ENCODE data around the gene GLO1. TPM values are rescaled to one million over a fixed set of nuclear protein-coding genes. Genes with fewer than 3 reads are reported as not detected.
A peak's percentile ranks its signal among the peaks of the same experiment; 100 is the strongest.

GLO1 gene
- total RNA-seq (2014; rRNA removed; shearing (Covaris generic)): 240 and 259 TPM in 2 replicates

DNA sequence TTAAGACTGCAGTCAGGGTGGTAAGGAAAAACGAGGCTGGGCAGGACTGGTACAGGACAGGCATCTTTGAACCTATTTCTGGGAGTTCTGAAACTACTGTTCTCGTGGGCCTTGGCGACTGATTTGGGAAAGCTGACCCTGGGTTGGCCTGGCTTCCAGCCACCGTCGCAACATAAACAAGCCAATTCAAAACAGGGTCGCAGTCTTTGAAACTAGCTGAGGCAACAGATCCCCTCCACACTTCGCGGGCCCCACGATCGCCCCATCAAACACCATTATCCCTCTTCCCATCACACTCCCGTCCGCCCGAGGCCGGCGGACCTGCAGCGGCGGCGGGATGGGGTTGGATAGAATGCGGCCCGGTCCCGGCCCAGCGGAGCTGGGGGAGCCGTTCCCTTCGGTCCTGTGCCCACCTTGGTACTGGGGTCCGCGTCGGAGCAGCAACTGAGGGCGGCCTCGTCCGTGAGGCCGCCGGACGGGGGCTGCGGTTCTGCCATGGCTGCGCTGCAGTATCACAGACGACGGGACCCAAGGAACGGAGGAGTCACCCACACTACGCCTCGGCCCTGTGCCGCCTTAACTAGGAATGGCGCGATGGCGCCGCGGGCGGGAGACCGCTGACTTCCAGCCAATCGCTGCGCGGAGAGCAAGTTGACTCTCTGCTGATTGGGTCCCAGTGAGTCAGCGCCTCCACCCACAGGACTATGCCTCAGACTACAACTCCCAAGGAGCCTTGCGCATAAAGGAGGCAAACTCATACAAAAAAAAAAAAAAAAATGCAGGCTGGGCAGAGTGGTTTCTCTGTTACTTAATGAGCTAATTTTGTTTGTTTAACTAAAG lies at the start of gene GLO1:
GLO1 (minus strand) TSS at position 588 of the 840 bp plus-strand sequence; CDS start at position 497, 91 bp downstream.
- H3K4me3 ChIP-seq (ENCODE audit: insufficient read depth, low read depth, low read length): peak within 1 kb of the TSS; percentile 81
- DNase-seq: peak; percentile 97
- H3K27me3 ChIP-seq (ENCODE audit: control insufficient read depth, insufficient read depth, low read length): no peaks in the 10 kb centered on the region
- peaks cover 7% of the 10 kb centered on the region for H3K36me3 ChIP-seq (replicated peaks; ENCODE audit: control insufficient read depth, insufficient read depth, low read length)

DNA sequence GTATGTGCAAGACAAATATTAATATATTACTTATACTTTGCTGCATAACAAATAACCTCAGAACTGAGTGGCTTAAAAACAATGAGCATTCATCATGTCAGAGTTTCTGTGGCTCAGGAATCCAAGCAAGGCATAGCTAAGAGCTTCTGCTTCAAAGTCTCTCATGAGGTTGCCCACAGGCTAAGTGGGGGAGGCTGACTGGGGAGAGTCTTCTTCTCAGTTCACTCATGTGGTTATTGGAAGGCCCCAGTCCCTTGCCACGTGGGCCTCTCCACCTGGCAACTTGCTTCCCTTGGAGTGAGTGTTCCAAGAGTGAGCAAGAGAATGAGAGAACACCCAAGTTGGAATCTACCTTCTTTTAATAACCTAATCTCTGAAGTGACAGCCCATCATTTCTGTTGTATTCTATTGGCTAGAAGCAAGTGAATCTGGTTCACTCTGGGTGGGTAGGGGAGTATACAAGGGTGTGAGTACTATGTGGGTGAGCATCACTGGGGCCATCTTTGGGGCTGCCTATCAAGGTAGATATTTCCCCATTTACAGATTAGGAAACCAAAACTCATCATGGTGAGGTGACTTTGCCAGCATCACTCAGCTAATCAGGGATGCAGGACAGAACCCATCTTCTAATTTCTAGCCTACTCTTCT lies 48.1 kb upstream of the GLO1 start:
- Histone ChIP-seq H3K4me3 (ENCODE audit: insufficient read depth, low read depth, low read length) (no peak overlapping the region), H3K27me3 (ENCODE audit: control insufficient read depth, insufficient read depth, low read length) (no peaks in the 10 kb centered on the region), H3K36me3 (replicated peaks; ENCODE audit: control insufficient read depth, insufficient read depth, low read length) (no peaks in the 10 kb centered on the region)
- DNase-seq: no peak

DNA sequence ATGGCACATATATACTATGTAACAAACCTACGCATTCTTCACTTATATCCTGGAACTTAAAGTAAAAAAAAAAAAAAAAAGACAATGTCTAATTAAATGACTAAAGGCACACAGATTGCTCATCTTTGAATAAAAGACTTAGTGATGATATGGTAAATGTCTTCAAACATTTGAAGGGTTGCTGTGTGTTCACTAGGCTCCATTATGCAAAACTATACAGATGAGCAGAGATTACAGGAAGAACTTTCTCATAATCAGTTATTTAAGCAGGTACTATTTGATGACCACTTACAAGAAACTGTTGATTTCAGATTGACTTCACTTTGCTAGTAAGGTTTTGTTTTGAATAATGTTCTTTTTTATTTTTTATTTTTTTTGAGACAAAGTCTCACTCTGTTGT lies 46.5 kb upstream of the GLO1 start:
- no peaks in the 10 kb centered on the region for H3K36me3 ChIP-seq (replicated peaks; ENCODE audit: control insufficient read depth, insufficient read depth, low read length)

DNA sequence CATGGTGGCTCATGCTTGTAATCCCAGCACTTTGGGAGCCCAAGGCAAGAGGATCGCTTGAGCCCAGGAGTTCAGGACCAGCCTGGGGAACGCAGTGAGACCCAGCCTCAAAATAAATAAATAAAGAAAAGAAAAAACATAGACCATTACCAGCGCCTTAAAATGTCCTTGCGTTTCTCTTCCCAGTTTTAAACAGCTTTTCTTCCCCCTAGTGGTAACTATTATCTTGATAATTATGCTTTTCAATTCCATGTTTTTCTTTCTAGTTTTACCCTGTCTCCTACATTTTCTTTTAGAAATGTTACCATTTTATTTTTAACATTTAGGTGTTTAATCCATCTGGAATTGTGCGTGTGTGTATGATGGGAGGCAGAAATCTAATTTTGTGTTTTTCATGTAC lies 36.6 kb upstream of the GLO1 start:
- no peak for DNase-seq
- H3K4me3 ChIP-seq (ENCODE audit: insufficient read depth, low read depth, low read length): no peak overlapping the region
- H3K27me3 ChIP-seq (ENCODE audit: control insufficient read depth, insufficient read depth, low read length): no peaks in the 10 kb centered on the region
- H3K36me3 ChIP-seq (replicated peaks; ENCODE audit: control insufficient read depth, insufficient read depth, low read length): no peaks in the 10 kb centered on the region

More for the DNA sequence above, 46.5 kb upstream of the GLO1 start:
- DNase-seq: no peak
- no peak overlapping the region for H3K4me3 ChIP-seq (ENCODE audit: insufficient read depth, low read depth, low read length)
- H3K27me3 ChIP-seq (ENCODE audit: control insufficient read depth, insufficient read depth, low read length): no peaks in the 10 kb centered on the region

DNA sequence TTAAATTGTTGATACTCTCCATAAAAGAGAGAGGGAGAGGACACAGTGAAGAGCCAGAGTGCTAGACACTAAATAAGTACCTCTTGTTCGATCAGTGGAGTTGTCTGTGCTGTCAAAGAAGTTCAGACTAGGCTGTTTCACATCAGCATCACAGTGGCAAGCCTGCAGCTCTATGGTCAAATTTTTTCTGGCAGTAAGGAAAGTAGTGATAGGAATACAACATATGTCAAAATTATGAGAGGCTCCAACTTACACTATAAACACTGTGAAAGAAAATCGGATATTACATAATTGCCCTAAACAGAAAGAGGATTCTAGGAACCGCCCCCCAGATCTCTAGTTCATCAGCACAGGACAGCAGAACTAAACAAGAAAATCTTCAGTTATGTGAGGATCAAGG lies 35.3 kb upstream of the GLO1 start:
- Histone ChIP-seq H3K27me3 (ENCODE audit: control insufficient read depth, insufficient read depth, low read length) (no peaks in the 10 kb centered on the region), H3K36me3 (replicated peaks; ENCODE audit: control insufficient read depth, insufficient read depth, low read length) (no peaks in the 10 kb centered on the region), H3K4me3 (ENCODE audit: insufficient read depth, low read depth, low read length) (no peak overlapping the region)
- DNase-seq: no peak

DNA sequence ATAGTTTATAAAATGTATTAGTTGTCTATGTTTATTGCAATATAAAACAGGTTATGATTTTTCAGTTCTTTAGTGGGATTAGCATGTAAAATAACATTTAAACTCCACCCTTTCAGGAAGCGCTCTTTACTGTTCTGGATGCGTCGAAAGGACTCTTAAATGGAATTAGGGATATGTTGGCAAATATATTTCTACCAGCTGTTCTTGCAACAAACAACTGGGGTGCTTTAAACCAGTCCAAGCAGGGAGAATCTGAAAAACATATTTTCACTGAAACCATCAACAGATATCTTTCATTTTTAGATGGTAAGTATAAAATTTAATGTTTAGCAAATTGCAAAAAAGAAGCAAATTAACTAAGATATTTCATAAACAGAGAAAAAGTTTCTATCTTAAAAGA lies 34.0 kb upstream of the GLO1 start:
- no peaks in the 10 kb centered on the region for H3K27me3 ChIP-seq (ENCODE audit: control insufficient read depth, insufficient read depth, low read length)
- no peak overlapping the region for H3K4me3 ChIP-seq (ENCODE audit: insufficient read depth, low read depth, low read length)
- H3K36me3 ChIP-seq (replicated peaks; ENCODE audit: control insufficient read depth, insufficient read depth, low read length): no peaks in the 10 kb centered on the region
- DNase-seq: no peak

DNA sequence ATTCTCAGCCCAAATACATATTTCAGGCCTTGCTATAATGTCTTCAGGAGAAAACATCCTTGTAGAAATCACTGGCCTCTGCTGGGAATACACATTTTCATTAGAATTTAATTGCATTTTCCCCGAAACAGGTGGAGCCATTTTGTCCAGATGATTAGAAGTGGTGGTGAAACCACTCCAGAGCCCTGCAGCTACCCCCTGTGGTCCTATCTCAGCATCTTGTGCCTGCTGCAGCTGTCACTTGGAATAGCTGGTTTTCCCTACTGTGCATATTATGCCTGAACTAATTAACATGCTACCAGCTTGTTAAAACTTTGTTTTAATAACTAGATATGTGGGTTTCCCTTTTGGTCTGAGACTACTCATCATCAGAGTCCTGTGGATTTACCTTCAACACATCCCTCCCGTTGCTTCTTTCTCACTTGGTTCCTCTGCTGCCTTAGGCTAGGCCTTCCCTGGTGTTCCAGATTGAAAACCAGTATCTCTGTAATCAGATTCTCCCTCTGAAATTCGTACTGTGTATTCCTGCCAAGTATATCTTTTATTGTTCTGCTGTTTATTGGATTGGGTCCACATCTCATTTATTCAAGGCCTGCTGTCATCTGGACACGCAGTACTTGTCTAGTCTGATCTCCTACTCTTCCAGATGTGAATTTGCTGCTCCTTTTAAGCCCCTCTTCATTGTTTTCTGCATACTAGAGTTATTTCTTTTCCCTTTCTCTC lies 27.4 kb upstream of the GLO1 start:
- H3K36me3 ChIP-seq (replicated peaks; ENCODE audit: control insufficient read depth, insufficient read depth, low read length): no peaks in the 10 kb centered on the region
- no peak overlapping the region for H3K4me3 ChIP-seq (ENCODE audit: insufficient read depth, low read depth, low read length)
- no peaks in the 10 kb centered on the region for H3K27me3 ChIP-seq (ENCODE audit: control insufficient read depth, insufficient read depth, low read length)
- DNase-seq: no peak

DNA sequence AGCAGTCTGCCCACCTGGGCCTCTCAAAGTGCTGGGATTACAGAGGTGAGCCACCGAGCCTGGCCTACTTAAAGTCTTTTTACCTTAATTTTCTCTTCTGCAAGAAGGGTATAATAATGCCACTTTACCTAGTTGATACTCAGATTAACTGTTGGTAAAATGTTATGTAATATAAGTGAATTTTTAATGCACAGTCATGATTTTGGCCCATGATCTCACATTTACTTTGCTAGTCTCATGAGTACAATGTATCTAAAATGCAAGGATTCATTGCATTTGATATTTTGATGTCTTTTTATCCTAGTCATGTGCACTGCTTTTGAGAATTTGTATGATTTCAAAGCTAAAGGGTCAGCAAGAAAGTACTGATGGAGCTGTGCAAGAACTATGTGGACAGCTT lies 25.3 kb upstream of the GLO1 start:
- Histone ChIP-seq H3K27me3 (ENCODE audit: control insufficient read depth, insufficient read depth, low read length) (no peaks in the 10 kb centered on the region), H3K4me3 (ENCODE audit: insufficient read depth, low read depth, low read length) (no peak overlapping the region), H3K36me3 (replicated peaks; ENCODE audit: control insufficient read depth, insufficient read depth, low read length) (no peaks in the 10 kb centered on the region)
- DNase-seq: no peak

DNA sequence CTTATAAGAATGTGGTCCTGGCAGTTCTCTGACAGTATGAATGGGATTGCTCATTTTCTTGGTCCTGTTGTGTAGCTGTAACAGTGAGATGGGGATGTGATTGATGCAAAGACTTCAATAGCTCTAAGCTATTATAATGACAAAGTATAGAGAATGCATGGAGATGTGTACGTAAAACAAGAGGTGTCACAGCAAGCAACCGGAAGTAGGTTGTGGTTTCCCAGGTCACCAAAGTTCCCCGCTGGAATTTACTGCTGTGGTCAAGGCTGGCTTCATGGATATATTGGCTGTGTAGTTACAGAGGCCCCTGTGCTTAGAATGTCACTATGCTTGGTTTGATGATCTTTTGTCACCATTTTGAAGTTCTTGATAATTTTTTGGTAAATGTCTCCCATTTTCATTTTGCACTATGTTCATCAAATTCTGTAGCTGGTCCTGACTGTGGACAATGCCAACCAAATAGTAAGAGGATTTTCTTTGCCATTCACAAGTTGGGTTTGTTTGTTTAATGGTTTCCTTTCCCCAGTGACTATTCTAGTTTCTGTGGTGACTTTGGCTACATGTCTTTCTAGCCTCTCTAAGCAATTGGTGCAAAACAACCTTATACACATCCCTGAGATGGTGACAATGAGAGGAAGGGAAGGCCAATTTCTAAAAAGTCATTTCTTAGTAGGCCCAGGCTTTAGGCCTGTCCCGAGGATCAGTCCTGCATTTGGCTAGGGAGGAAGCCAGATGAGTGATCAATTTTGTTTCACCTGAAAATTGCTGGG lies 22.7 kb upstream of the GLO1 start:
- DNase-seq: no peak

DNA sequence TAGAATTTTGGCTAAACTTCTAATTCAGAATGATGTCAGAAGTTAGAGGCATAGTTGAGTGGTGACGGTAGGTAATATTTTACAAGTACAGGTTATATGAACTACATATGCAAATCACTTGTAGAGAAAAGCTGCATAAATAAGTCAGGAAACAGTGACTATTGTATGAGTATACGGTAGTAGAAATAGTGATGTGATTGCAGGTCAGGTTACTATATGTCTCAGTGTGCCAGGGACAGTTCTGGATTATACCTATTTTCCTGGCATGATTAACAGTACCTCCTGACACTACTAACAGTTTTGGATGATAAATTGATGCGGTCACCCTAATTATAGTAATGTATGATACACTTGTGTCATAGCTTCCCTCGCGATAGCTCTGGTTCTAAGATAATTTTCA lies 21.4 kb upstream of the GLO1 start:
- Histone ChIP-seq H3K27me3 (ENCODE audit: control insufficient read depth, insufficient read depth, low read length) (no peaks in the 10 kb centered on the region), H3K36me3 (replicated peaks; ENCODE audit: control insufficient read depth, insufficient read depth, low read length) (no peaks in the 10 kb centered on the region), H3K4me3 (ENCODE audit: insufficient read depth, low read depth, low read length) (no peak overlapping the region)
- no peak for DNase-seq

More for the DNA sequence above, 22.7 kb upstream of the GLO1 start:
- Histone ChIP-seq H3K4me3 (ENCODE audit: insufficient read depth, low read depth, low read length) (no peak overlapping the region), H3K27me3 (ENCODE audit: control insufficient read depth, insufficient read depth, low read length) (no peaks in the 10 kb centered on the region), H3K36me3 (replicated peaks; ENCODE audit: control insufficient read depth, insufficient read depth, low read length) (no peaks in the 10 kb centered on the region)

DNA sequence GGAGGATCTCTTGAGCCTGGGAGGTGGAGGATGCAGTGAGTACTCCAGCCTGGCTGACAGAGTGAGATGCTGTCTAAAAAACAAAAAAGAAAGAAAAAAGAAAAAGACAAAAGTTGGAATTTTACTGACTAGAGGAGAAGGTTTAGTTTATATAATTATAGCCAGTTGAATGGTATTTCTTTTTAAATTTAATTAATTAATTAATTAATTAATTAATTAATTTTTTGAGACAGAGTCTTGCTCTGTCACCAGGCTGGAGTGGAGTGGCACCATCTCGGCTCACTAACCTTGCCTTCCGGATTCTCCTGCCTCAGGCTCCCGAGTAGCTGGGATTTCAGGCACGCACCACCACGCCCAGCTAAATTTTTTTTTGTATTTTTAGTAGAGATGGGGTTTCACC lies 20.8 kb upstream of the GLO1 start:
- no peak for DNase-seq
- no peaks in the 10 kb centered on the region for H3K27me3 ChIP-seq (ENCODE audit: control insufficient read depth, insufficient read depth, low read length)
- H3K4me3 ChIP-seq (ENCODE audit: insufficient read depth, low read depth, low read length): no peak overlapping the region
- no peaks in the 10 kb centered on the region for H3K36me3 ChIP-seq (replicated peaks; ENCODE audit: control insufficient read depth, insufficient read depth, low read length)

DNA sequence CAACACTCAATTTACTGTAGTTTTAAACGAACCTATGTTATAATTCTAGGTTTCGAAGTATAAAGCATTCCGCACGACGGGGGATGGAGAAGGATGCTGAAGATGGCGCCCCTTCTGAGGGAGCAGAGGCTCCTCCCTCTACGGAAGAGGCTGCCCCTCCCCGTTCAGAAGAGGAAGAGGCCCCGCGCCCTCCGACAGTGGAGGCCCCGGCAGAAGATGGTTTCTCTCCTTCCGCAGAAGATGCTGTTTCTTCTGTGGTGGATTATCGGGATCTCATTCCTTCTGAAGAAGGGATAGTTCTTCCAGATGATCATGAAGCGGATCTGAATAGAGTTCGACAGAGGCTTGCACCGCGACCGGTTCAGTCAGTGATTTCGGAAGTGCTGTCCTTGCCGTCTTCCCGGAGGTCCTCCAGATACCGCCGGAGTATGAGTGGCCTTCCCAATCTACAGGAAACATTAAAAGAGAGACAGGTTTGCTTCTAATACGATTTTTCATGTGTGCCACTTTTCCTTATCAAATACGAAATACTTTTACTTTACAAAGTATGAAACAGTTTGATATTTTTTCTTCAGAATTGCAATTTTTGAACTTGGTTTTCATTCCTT lies 19.9 kb upstream of the GLO1 start:
- Histone ChIP-seq H3K27me3 (ENCODE audit: control insufficient read depth, insufficient read depth, low read length) (no peaks in the 10 kb centered on the region), H3K36me3 (replicated peaks; ENCODE audit: control insufficient read depth, insufficient read depth, low read length) (no peaks in the 10 kb centered on the region), H3K4me3 (ENCODE audit: insufficient read depth, low read depth, low read length) (no peak overlapping the region)
- DNase-seq: no peak

DNA sequence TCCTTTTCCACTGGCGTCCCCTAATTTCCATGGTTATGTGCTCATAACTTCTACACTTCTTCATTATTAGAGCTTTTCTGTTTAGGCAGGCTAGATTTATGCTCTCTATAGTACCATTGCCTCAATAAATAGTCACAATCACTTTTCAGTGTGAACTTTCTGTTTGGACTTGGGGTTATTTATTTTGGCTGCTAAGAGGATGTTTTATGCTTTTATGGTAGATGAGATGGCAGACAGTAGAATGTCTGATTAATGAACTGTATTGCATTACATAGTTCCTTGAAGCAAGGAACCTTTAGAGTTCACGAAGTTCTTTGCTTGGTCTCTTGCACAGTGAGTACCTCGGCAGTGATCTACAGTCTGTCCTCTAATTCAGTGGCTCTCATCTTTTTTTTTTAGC lies 19.1 kb upstream of the GLO1 start:
- Histone ChIP-seq H3K4me3 (ENCODE audit: insufficient read depth, low read depth, low read length) (no peak overlapping the region), H3K27me3 (ENCODE audit: control insufficient read depth, insufficient read depth, low read length) (no peaks in the 10 kb centered on the region), H3K36me3 (replicated peaks; ENCODE audit: control insufficient read depth, insufficient read depth, low read length) (no peaks in the 10 kb centered on the region)
- DNase-seq: no peak

DNA sequence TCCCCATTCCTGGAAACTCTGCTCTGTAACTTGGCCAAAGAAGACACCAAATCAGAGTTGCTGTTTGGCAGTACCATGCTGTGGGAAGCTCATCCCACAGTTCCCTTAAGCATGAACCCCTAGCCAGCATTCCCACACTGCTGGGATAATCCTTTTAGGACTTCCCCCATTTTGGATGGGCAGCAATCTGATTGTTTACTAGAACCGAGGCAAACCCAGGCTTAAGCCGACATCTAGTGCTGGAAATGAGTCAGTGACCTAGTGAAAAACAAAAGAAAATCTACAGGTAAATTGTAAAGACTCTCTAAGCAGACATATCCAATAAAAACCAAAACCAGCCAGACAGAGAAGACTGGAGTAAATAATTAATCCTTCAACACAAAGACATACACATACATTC lies 17.4 kb upstream of the GLO1 start:
- peak; percentile 63 for DNase-seq
- H3K4me3 ChIP-seq (ENCODE audit: insufficient read depth, low read depth, low read length): no peak overlapping the region
- no peaks in the 10 kb centered on the region for H3K36me3 ChIP-seq (replicated peaks; ENCODE audit: control insufficient read depth, insufficient read depth, low read length)
- no peaks in the 10 kb centered on the region for H3K27me3 ChIP-seq (ENCODE audit: control insufficient read depth, insufficient read depth, low read length)
